ENCODE results near the gene MED31. TPM values are rescaled to one million over a fixed set of nuclear protein-coding genes. Genes with fewer than 3 reads are reported as not detected.
"Not testable (repeated sequence)": the region's sequence is repeated elsewhere in the genome, so short reads cannot be mapped to it uniquely, and the experiment has no call there.

MED31 gene
- total RNA-seq, 2 donors from 2014 or later, result 14.3 to 16.9 TPM

DNA sequence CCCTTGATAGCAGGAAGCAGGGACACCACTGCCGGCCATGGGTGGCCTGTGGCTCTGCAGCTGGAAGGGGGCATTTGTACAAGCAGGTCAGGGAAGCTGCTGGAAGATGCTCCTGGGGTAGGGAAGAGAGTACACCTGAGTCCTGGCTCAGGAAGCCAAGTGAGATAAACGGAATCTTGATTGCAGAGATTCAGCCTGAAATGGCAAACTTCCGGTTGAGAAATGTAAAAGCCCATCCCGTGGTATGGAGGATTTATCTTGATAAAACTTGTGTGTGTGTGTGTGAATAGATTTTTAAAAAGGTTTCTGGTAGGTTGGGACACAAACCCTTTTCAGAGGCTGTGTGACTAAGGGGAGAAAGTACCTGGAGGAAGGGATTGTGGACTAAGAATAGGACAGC is 29.8 kb upstream of the MED31 start:
- no peak for DNase-seq (ENCODE audit: low spot score)

GRCh38 chr17:6679241-6679640 is 27.8 kb upstream of the MED31 start:
- no peak for DNase-seq (ENCODE audit: low spot score)
- intact Hi-C loops (cut with DNase I), result no loop called here

More for the DNA sequence above, 29.8 kb upstream of the MED31 start:
- intact Hi-C loops (cut with DNase I), result no loop called here

DNA sequence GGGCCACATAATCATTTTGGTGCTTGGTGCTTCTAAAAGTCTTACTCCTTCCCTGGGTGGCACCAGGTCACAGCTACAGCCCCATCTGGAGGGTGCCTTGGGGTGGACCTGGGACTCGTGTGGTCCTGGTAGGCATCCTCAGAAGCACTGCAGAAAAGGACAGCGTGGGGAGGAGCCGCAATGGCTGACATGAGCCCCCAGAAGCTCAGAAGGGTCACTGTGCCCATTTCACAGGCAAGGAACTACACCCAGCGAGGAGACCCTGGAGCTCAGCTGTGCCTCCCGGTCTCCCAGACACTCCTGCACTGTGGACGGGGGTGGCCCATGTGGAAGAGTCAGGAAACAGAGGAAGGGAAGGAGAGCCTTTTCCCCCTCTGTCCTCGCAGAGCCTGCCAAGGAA is 26.5 kb upstream of the MED31 start:
- DNase-seq (ENCODE audit: low spot score), result peak; percentile 64
- intact Hi-C loops (cut with DNase I), result no loop called here

DNA sequence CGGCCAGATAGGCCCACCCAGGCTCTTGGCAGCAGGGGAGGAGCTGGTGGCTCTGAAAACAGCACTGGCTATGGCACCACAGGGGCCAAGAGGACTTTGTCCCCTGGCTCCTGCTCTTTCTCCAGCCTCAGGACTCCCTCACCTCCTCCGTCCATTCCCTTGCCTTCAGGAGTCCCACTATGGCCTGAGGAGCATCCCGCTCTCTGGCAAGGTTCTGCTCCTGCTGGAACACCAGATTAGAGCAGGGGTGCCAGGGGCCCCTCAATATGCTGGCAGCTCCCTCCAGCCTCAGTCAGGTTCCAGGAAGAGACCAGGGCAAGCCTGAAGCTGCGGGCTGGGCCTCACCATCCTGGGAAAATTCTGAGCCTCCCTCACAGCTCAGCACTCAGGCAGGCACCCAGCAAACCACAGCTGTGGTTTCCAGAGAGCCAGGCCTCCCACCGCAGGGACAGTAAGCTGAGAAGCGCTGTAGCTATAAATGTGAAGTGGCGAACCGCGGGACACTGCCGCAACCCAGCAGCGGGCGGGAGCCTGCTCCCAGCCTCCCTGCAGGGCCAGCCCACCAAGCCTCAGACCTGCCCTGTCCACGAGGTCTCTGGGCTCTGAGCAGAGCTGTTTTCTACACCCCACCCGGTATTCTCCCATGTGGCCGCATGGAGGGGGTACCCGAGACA is 25.9 kb upstream of the MED31 start:
- intact Hi-C loops (cut with DNase I), result no loop called here
- DNase-seq (ENCODE audit: low spot score), result peak; percentile 66

GRCh38 chr17:6676802-6677157 is 25.4 kb upstream of the MED31 start:
- peak; percentile 59 for DNase-seq (ENCODE audit: low spot score)
- intact Hi-C loops (cut with DNase I), result no loop called here

- peak; percentile 37 for DNase-seq (ENCODE audit: low spot score)
- intact Hi-C loops (cut with DNase I), result no loop called here
These were observed 23.9 kb upstream of the MED31 start for GRCh38 chr17:6675201-6675825.

- intact Hi-C loops (cut with DNase I), result no loop called here
- peak; percentile 51 for DNase-seq (ENCODE audit: low spot score)
These were observed 23.2 kb upstream of the MED31 start for GRCh38 chr17:6674586-6674985.

GRCh38 chr17:6671431-6671830 is 20.0 kb upstream of the MED31 start:
- peak; percentile 61 for DNase-seq (ENCODE audit: low spot score)

DNA sequence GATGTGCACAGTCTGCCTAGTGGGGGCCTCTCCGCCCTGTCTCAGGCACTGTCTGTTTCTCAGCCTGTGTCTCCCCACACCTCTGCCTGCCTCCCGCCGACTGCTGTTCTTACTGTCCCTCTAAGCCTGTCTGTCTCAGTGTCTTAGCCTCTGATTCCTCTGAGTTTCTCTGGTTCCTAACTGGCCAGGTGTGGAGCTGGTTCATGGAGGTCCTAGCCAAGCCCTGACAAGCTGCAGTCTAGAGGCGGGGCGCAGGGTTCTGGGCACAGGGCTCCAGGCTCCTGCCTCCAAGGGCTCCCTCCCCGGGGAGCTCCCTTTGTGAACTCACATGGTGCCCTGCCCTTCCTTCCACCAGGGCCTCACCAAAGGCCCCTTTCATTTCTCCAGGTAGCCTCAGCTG is 19.6 kb upstream of the MED31 start:
- no peak for DNase-seq (ENCODE audit: low spot score)

More at GRCh38 chr17:6671431-6671830, 20.0 kb upstream of the MED31 start:
- intact Hi-C loops (cut with DNase I), result no loop called here

DNA sequence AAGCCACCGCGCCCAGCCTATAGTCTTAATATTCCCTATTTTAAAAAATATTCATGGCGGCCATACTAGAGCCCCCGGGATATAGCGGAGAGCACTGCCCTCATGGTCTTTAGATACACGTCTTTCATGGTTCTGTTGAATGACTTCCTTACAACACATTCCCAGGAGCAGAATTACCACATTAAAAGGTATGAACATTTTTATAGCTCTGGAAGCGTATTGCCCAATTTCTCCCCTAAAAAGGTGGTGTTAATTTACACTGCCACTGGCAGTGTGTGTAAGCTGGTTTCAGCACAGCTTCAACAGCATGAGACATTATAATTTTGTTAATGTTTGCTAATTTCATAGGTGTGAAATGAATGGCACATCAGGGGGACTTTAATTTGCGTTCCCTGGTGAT is 19.2 kb upstream of the MED31 start:
- intact Hi-C loops (cut with DNase I), result no loop called here
- DNase-seq (ENCODE audit: low spot score), result no peak

More for the DNA sequence above, 19.6 kb upstream of the MED31 start:
- intact Hi-C loops (cut with DNase I), result no loop called here

- intact Hi-C loops (cut with DNase I), result loop anchor here (5.0 to 10.0 kb wide), 2 partner anchors 173 to 335 kb away; no protein-coding TSS in a partner anchor
- no peak for DNase-seq (ENCODE audit: low spot score)
These were observed 18.2 kb upstream of the MED31 start for GRCh38 chr17:6669479-6670212.

GRCh38 chr17:6668727-6669425 is 17.5 kb upstream of the MED31 start:
- intact Hi-C loops (cut with DNase I), result loop anchor here (5.0 to 10.0 kb wide), 2 partner anchors 173 to 336 kb away; no protein-coding TSS in a partner anchor
- DNase-seq (ENCODE audit: low spot score), result no peak

GRCh38 chr17:6668219-6668618 is 16.8 kb upstream of the MED31 start:
- intact Hi-C loops (cut with DNase I), result loop anchor here (5.0 to 10.0 kb wide), 2 partner anchors 174 to 337 kb away; no protein-coding TSS in a partner anchor
- no peak for DNase-seq (ENCODE audit: low spot score)

DNA sequence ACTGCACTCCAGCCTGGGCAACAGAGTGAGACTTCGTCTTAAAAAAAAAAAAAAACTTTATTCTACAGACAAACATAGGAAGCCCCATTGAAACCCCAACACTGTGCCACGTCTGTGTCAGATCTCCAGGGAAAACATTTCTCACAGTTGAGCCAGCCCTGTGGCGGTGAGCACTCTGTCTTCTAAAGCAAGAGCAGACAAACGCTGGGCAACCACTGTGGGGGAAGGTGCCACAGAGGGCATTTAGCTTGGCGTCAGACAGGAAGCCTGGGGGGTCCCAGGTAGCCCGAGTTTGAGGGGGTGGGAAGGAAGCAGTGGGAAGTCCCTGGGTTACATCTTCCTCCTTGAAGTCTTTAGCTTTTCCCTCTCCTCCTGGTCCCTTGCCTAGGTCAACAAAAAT is 16.1 kb upstream of the MED31 start:
- intact Hi-C loops (cut with DNase I), result loop anchor here (5.0 to 10.0 kb wide), 2 partner anchors 175 to 337 kb away; no protein-coding TSS in a partner anchor
- DNase-seq (ENCODE audit: low spot score), result no peak

- intact Hi-C loops (cut with DNase I), result loop anchor here (5.0 to 10.0 kb wide), 2 partner anchors 176 to 338 kb away; no protein-coding TSS in a partner anchor
- DNase-seq (ENCODE audit: low spot score), result no peak
These were observed 15.2 kb upstream of the MED31 start for GRCh38 chr17:6666557-6666956.

GRCh38 chr17:6666077-6666521 is 14.7 kb upstream of the MED31 start:
- intact Hi-C loops (cut with DNase I), result loop anchor here (5.0 to 10.0 kb wide), 2 partner anchors 176 to 339 kb away; no protein-coding TSS in a partner anchor
- DNase-seq (ENCODE audit: low spot score), result peak; percentile 91

DNA sequence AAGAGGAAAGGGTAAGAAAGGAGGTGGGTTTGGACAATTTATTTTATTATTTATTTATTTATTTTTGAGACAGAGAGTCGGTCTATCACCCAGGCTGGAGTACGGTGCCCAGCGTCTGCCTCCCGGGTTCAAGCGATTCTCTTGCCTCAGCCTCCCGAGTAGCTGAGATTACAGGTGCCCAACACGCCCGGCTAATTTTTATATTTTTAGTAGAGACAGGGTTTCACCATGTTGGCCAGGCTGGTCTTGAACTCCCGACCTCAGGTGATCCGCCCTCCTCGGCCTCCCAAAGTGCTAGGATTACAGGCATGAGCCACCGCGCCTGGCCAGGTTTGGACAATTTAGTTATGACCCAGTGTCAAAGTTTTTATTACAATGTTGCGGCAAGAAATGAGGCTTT is 11.8 kb upstream of the MED31 start:
- intact Hi-C loops (cut with DNase I), result loop anchor here (10.0 kb wide), 1 partner anchor 342 kb away; no protein-coding TSS in a partner anchor
- DNase-seq (ENCODE audit: low spot score), result not testable (repeated sequence)

DNA sequence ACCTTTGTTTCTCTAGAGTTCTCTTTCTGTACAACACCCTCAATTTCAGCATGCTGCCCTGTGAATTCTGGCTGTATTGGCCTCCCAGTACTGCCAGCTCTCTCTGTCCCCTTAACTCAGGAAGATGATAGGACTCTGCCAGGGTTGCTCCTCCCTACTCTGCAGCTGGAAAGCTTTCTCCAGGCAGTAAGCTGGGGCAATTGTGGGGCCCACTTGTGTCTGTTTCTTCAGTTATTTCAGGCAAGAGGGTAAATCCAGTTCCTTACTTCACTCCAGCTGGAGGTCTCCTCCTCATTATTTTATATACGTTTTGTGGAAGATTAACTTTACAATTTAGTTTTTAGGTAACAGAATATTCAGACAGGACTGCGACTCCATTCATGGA is 10.1 kb upstream of the MED31 start:
- DNase-seq (ENCODE audit: low spot score), result no peak
- intact Hi-C loops (cut with DNase I), result loop anchor here (10.0 kb wide), 1 partner anchor 343 kb away; no protein-coding TSS in a partner anchor

DNA sequence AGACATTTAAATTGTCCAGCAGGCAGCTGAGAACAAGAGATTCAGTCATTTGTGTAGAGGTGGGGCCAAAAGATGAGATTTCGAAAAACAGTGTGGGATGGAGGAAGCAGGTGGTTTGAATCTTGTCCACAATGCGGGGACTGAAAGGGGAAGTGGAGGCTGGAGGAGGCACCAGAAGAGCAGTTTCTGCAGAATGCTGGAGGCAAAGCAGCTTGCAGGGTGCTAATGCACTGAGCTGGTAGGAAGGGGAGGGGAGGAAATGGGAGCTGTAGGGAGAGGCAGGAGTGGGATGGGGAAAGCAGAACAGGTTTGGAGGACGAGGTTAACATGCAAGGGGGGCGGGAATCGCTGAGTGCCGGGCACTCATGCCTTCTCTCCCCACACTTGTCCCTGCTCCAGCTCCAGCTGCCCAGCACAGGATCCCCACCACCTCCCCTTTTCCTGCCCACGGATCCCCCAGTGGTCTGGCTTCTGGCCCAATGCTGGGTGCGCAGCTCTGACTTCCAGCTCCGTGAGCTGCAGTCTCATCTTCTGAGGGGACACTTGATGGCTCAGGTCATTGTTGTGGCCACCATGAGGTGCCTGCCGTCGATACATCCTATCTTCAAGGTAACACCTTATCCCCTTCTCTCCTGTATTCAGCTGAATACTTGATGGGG is 9.5 kb upstream of the MED31 start:
- DNase-seq (ENCODE audit: low spot score), result no peak
- intact Hi-C loops (cut with DNase I), result loop anchor here (10.0 kb wide), 1 partner anchor 344 kb away; no protein-coding TSS in a partner anchor

Data from posterior vena cava (tissue), 2 donors.